ENCODE results near the gene SCFD1. TPM values are rescaled to one million over a fixed set of nuclear protein-coding genes. Genes with fewer than 3 reads are reported as not detected.

SCFD1 gene
- total RNA-seq, 1 donor from 2014 or later = 82.4 TPM

- TF ChIP-seq CTCF (IDR thresholded peaks at IDR 0.05) = no peak
- Mint-ChIP-seq H3K9me3 (ENCODE audit: low read depth) (no peaks in the 10 kb centered on the region), H3K36me3 (ENCODE audit: low read depth) (peaks cover 5% of the 10 kb centered on the region), H3K27ac (ENCODE audit: unreplicated experiment) (no peak overlapping the region), H3K4me3 (ENCODE audit: unreplicated experiment) (no peak overlapping the region), H3K27me3 (ENCODE audit: low read depth) (no peaks in the 10 kb centered on the region), H3K4me1 (ENCODE audit: low read depth) (peaks cover 11% of the 10 kb centered on the region)
- DNase-seq (ENCODE audit: low spot score) = no peak
Measured at GRCh38 chr14:30691751-30692398, 69.8 kb downstream of the SCFD1 start.

GRCh38 chr14:30692669-30693068 is 70.5 kb downstream of the SCFD1 start:
- H3K4me3 Mint-ChIP-seq (ENCODE audit: unreplicated experiment) = no peak overlapping the region

GRCh38 chr14:30698463-30698862 is 76.3 kb downstream of the SCFD1 start:
- Mint-ChIP-seq H3K4me1 (ENCODE audit: low read depth) (no peaks in the 10 kb centered on the region), H3K9me3 (ENCODE audit: low read depth) (no peaks in the 10 kb centered on the region), H3K27me3 (ENCODE audit: low read depth) (no peaks in the 10 kb centered on the region), H3K27ac (ENCODE audit: unreplicated experiment) (no peak overlapping the region), H3K36me3 (ENCODE audit: low read depth) (peaks cover 14% of the 10 kb centered on the region), H3K4me3 (ENCODE audit: unreplicated experiment) (no peak overlapping the region)
- no peak for DNase-seq (ENCODE audit: low spot score)
- TF ChIP-seq CTCF (IDR thresholded peaks at IDR 0.05) = no peak

More at GRCh38 chr14:30692669-30693068, 70.5 kb downstream of the SCFD1 start:
- TF ChIP-seq CTCF (IDR thresholded peaks at IDR 0.05) = no peak
- Mint-ChIP-seq H3K4me1 (ENCODE audit: low read depth) (peaks cover 11% of the 10 kb centered on the region), H3K27ac (ENCODE audit: unreplicated experiment) (no peak overlapping the region), H3K36me3 (ENCODE audit: low read depth) (peaks cover 5% of the 10 kb centered on the region), H3K27me3 (ENCODE audit: low read depth) (no peaks in the 10 kb centered on the region), H3K9me3 (ENCODE audit: low read depth) (no peaks in the 10 kb centered on the region)
- no peak for DNase-seq (ENCODE audit: low spot score)

GRCh38 chr14:30706704-30707103 is 84.6 kb downstream of the SCFD1 start:
- TF ChIP-seq CTCF (IDR thresholded peaks at IDR 0.05) = no peak
- no peak for DNase-seq (ENCODE audit: low spot score)
- Mint-ChIP-seq H3K27me3 (ENCODE audit: low read depth) (no peaks in the 10 kb centered on the region), H3K4me1 (ENCODE audit: low read depth) (no peaks in the 10 kb centered on the region), H3K36me3 (ENCODE audit: low read depth) (peaks cover 14% of the 10 kb centered on the region), H3K9me3 (ENCODE audit: low read depth) (no peaks in the 10 kb centered on the region), H3K4me3 (ENCODE audit: unreplicated experiment) (no peak overlapping the region), H3K27ac (ENCODE audit: unreplicated experiment) (no peak overlapping the region)

GRCh38 chr14:30708157-30708556 is 86.0 kb downstream of the SCFD1 start:
- Mint-ChIP-seq H3K27ac (ENCODE audit: unreplicated experiment) (no peak overlapping the region), H3K4me1 (ENCODE audit: low read depth) (no peaks in the 10 kb centered on the region)
- TF ChIP-seq CTCF (IDR thresholded peaks at IDR 0.05) = no peak

More at GRCh38 chr14:30708157-30708556, 86.0 kb downstream of the SCFD1 start:
- H3K27me3 Mint-ChIP-seq (ENCODE audit: low read depth) = no peaks in the 10 kb centered on the region
- no peak overlapping the region for H3K4me3 Mint-ChIP-seq (ENCODE audit: unreplicated experiment)
- no peak for DNase-seq (ENCODE audit: low spot score)
- H3K36me3 Mint-ChIP-seq (ENCODE audit: low read depth) = peaks cover 14% of the 10 kb centered on the region
- no peaks in the 10 kb centered on the region for H3K9me3 Mint-ChIP-seq (ENCODE audit: low read depth)

Measured in chondrocyte (in vitro differentiated cells).